Left renal pelvis (tissue), 4 donors: ENCODE results near the gene PDE4B. TPM values are rescaled to one million over a fixed set of nuclear protein-coding genes. Genes with fewer than 3 reads are reported as not detected.

Experiments
- DNase-seq, 4 donors: peaks; one replicate each; pipeline ENCODE4 v3.0.0-alpha.2; 2013; ENCODE audit warnings: low read depth in 4 of 4, low spot score in 3 of 4
- polyA plus RNA-seq, 4 donors: library from polyadenylated mRNA; unstranded; fragments of 120-200 nt; gene quantifications; one replicate each; pipeline ENCODE4 v1.2.1, GENCODE V29; 2013; ENCODE audit not compliant: insufficient read length in 4 of 4

Gene PDE4B
- polyA plus RNA-seq, 4 donors, result 6.5 to 11.2 (median 8.3) TPM

DNA sequence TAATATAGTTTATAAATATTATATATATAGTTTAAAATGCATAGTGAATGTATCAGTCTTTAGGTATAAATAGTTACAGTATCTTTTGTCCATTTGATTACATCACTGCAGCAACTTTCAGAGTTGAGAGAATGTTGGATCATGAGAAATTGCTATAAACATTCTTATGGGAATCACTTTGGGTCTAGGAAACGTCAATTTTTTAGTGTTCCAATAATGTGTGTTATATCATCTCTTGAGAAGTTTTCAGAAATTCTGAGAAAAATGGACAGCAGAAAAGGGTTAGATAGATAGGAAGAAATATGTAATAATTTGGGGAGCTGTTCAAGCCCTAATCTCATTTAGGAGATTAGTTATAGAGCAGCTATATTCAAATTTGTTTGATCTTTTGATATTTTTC, 556.1 kb downstream of the PDE4B start:
- DNase-seq, result no peak

DNA sequence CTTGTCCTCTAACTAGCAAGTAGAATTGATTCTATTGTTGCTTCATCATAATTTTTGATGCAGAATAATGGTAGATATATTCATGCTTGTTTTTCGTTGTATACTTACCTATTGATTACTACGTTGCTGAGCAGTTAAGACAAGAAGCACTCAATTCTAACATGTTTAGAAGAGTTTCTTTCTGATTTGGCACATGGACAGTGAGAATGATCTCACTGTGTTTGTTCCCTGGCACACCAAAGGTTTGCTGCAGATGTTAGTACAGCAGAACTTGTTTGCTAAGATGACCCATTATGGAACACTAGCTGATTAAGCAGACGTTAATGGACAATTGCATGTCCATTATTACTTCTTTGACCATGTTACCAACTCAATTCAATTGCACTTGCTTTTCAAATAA, 556.5 kb downstream of the PDE4B start:
- DNase-seq, result no peak

DNA sequence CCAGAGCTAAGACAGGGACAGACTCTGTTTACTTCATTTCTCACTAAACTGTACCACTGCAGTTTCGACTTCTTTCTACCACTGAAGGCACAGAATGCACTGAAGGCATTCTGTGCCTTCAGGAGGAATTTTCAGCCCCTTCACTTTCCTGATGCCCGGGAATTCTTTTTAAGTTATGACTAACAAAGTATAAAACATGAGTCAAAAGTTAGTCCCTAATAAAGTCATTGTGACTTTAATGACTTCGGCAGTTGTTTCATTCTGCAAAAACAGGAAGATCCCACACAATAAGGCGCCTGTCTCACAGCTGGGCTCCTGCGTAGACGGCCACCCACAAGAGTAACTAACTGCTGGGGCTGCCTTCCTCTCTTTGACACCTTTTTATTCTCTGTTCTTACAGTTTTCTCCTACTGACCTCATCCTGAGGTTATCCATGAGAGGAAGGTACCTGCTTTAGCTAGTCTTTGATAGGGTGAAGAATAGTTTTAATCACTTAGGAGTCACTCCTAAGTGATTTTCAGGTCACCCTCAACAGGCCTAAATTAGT, 557.4 kb downstream of the PDE4B start:
- DNase-seq, result no peak

DNA sequence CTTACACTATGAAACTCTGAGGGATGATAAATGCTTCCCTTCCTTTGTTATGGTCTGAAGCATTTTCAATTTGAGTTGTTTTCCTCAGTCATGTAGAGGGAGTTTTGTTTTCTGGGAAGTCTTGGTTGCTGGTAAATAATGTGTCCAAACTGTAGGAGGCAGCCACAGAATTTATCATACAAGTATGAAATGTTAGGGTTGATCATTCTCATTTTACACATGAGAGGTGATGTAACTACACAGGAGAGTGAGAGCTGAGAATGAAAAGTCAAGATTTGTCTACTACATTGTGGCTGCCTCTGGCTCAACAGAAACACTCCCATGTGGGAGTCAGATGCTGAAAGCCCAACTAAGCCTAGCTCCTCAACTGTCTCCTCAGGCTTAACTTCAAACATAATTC, 558.8 kb downstream of the PDE4B start:
- no peak for DNase-seq

DNA sequence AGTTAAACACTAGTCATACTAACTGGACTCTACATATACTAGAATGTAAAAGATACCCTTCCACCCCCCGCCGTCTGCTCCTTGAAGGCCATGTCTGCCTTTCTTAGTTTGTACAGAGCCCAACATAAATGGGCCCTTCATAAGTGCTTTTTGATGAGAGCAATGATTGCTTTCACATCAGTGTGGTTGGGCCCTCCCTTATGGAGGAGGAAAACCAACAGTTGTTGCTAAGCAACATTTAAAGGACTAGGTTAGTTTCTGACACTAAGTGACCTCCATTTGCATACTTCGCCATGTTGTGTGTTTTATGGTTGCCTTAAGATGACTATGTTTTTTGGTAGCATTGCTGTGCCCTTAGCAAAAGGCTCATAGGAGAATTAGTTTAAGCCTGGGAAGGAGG, 559.2 kb downstream of the PDE4B start:
- no peak for DNase-seq

DNA sequence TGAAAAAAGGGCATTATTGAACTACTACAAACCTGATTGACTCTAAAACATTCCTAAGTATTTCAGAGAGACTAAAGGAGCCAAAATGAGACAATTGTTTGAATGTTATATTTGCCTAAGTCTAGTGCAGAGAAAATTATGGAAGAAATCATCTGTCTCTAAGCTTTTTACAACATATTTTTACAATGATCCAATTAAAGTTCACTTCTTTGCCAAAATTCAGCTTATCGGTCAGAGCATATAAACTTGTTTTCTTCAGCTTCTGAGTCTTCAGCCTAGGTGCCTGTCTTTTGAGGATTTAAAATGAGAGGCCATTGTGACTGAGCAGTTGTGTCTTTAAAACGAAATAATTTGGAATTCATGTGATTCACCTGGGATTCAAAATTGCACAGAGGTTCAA, 560.1 kb downstream of the PDE4B start:
- DNase-seq, result no peak

DNA sequence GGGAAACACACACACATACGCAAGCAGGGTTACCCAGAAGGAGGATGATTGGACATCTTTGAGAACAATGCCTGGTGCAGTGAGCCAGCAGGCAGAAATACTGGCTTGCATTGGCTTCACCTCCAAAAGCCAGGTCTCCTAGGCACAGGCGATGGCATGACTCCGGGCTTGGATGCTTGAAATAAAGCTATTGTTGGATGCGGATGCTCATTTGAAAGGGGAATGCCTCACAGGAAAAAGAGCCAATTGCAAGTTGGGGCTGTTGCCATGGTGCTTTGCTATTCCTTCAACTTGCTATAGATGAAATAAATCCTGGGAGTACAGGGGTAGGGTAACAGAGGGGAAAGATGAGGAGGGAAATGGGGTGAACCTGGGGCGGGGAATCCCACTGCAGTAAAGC, 560.6 kb downstream of the PDE4B start:
- no peak for DNase-seq

DNA sequence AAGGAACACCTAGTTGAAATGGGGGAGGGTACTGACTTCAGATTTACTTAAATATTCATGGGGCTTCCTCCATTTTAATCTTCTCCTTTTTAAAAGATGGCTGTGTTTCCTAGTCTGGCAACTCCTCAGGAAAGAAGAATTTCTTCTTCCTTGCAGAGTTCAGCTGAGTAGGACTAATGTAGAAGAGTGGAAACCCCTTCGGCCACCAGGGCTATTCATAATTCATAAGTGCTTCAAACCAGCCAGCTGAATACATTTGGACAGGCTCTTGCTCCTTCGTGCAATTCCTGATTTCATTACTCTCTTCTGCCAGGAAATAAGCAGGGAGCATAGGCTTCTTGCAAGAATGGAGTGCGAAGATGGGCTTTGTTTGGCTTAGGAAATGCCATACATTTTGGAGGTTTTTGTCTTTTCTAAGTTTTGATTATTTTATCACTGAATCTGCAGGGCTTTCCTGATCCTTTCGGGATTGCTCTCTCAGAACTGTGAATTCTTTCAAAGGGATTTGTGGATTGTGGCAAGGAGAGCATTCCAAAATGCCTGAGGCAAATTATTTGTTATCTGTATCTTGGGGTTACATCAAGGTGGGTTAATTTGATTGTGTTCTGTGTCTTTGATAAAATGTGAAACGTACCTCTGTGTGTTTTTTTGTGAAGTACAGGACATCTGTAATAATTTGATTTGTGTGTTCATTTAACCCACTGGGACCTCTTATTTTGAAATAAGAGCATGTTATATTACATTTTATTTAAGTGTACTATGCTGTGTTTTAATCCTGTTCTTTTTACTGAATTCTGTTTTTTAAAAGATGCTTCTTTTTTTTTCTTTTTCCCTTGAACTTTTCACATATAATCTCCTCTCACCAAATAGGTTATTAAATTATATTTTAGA, 561.9 kb downstream of the PDE4B start:
- no peak for DNase-seq

DNA sequence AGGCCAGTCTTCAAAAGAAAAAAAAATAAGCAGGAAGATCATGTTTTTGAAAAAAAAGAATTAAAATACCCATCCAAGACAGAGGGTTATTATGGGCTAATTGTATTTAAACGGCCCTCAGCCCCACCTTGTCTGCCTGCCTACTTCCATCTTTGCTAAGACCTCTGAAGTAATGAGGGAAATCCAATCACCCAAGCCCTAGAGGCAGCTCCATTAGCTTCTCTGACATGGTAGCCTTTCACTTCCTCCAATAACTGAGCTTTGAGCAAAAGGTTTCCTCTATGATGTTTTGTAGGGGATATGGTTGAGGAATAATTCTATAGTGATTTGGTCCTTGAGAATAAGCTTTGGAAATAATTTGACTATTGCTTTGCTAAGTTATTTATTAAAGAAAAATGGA, 563.1 kb downstream of the PDE4B start:
- DNase-seq, result no peak

DNA sequence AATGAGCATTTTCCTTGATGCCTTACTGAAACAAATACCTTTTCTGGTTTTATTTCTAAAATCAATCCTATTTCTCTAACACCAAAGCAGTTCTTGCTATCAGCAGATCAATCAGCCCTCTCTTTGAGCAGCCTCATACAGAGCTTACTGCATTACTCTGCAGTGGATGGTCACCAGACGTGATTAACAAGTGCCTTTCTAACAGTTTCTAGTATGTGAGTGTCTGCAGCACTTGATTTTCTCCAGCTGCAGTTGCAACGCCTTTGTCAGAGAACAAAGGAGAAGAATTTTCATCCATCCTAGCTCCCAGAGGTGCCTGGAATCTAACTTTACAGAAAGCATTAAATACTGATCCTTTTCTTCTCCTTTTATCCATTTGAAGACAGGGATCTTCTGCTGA, 563.9 kb downstream of the PDE4B start:
- no peak for DNase-seq

DNA sequence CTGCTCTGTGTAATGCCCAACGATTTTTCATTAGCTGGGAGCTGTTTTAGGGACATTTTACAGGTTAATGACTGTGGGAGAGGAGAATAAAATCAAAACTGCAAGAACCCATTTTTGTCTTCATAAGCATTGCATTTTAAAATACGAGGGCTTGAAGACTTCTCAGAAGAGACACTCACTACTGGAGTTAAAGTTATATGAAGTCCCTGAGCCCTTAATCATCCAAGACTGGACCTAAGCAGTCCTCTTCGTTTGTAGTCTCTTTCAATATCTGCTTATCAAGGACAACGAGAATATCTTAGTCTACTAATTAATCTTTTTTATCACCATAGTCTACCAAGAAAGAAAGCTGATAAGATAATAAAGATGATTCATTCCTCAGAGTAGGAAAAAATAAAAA, 564.3 kb downstream of the PDE4B start:
- no peak for DNase-seq

DNA sequence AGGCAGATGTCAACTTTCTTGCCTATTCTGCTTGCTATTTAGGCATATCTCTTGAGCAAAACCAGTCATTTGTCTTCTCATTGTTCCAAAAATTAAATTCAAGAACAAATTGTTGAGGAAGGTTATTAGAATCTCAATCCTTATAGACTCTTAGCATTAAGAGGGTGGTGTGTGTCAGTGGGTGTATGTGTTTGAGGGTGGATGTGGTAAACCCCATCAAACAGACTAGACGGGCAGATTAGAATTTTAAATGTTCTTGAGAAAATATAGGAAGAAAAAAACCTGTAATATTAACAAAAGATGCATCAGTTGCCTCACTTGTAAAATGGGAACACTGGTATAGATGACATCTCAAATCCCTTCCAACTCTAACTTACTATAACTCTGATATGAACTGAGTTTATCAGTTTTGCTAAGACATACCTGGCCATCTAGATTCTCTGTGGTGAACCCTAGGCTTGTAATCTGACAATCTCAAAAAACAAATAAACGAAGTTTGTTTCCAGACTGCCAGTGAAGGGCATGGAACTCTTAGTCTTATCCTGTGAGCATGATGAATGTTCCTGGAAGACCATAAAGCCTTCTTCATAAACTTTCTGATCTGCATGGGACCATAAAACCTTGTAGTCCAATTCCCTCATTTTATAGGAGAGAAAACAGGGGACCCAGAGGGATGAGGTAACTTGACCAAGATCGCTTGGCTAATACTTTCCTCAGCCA, 564.9 kb downstream of the PDE4B start:
- DNase-seq, result no peak

DNA sequence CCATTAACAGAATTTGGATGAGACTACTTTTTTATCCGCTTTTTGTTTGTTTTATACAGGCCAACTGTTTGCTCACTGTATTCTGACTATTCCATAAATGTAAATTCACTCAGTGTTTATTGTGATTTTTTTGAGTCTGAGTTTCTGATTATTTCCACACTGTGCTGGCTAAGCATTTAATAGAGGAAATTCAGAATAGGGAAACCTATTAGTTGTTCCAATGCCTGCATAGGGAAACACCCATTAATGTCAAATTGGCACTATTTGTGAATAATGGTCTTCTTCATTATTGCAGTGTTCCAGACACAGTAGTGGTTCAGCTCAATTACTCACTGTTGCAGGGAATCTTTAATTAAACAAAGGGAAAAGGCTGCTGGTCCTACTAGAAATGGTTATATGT, 566.6 kb downstream of the PDE4B start:
- no peak for DNase-seq

DNA sequence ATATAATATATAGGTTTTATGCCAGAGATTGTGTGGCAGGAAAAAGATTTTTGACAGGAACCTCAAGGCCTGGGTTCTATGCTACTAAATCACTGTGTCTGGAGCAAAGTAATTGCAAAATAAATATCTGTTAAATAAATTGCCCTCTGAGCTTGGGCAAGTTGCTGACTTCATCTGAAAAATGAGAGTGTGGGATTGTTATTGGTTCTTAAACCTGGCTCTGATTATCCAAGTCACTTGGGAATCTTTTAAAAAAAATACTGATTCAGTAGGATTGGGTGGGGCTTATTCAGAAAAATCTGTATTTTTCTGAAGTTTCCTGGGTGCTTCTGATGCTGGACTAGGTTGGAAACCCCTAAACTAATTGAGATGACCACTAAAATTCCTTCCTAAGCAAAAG, 567.1 kb downstream of the PDE4B start:
- DNase-seq, result no peak

DNA sequence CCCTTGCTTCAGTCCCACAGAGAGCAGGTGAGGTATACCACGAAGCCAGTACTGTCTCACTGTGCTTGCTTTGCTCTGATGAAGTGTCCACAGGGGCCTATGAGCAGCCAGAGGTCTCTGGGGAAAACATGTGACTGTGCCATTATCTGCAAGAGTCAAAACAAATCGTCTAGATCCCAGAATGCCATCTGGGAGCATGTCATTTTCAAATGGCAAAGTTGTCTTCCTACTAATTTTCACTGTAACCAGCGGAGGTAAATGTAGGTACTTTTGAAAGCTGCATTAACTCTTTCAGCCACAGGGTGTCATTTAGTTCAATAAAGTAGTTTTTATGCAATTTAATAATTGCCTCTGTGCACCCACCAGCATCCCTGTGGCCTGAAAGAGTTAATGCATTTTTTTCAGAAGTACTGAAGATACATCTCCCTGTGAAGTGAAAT, 567.6 kb downstream of the PDE4B start:
- no peak for DNase-seq

DNA sequence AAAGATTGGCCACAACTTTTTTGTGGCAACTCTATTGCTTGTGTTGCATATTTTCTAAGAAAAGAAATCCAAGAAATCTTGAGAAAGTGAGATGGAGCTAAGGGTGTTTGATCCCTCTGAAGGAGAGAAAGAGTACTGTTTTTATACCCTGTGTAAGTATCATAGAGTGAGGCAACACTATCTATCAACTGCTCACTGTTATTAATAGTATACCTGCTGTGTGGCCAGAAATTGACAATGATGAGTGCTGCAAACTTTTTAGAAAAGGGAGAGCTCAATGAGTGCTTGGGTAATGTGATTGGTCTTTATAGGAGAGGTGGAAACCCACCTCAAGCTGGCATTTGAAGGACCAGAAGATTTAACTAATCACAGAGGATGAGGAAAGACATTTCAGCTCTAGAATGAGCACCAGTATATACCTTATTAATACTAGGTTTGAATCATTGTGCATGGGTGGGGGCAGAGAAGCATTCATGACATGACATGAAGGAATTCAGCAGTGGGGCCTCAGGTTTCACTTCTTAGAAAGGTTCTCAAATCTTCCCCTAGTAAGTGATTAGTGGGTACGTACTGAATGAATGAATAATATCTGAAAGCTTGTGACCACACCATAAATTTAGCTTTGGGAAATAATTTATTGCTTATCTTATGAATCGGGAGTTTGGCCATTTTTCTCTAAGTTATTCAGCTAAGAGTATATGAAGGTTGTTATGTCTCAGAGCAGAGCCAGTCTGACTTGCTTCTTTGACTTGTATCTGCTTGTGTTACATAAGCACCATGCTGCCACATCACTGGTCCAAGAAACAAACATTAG, 572.1 kb downstream of the PDE4B start:
- no peak for DNase-seq

DNA sequence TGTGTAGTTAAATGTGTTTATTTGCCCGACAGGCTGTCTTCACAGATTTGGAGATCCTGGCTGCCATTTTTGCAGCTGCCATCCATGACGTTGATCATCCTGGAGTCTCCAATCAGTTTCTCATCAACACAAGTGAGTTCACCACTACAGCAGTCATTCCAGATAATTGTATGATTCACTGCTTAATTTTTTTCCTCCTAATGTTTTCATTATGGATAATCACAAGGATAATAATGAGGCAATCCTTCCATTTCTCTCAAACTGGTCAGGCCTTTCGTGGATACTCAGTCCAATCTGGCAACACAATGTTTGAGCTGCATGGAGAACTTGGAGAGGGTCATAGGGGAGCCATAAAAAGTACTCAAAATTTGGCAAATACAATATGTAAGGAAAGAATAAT, 572.9 kb downstream of the PDE4B start:
- no peak for DNase-seq

DNA sequence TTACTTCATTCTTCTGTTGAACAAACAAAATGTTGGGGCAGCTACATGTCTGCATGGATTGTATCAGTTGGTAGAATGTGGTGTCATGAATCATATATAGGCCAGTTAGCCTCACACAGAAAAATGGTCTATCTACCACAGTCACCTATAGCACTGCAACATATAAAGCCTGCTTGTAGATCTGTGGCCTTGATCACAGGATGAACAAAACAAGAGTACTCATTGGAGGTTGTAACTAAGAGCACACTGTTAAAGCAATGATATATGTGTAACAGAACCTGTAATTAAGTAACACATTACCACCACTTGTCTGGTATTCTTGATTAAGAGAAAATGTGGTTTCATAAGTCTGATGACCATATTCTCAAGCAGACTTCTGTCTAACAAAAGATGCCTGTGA, 573.9 kb downstream of the PDE4B start:
- no peak for DNase-seq

DNA sequence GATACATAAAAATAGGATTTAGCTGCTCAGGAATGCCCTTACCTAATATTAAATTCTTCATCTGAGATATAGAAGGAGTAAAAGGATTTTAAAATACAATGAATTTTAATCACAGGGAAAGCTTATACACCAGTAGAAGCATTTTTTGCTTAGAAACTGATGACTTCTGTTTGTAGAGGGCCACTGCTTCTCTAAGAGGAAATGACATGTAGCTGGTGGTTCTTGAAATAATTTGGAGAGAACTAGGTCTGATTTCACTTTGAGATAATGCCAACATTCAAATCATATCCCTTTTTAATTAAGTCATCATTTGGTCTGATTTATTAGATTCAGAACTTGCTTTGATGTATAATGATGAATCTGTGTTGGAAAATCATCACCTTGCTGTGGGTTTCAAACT, 574.7 kb downstream of the PDE4B start:
- no peak for DNase-seq

DNA sequence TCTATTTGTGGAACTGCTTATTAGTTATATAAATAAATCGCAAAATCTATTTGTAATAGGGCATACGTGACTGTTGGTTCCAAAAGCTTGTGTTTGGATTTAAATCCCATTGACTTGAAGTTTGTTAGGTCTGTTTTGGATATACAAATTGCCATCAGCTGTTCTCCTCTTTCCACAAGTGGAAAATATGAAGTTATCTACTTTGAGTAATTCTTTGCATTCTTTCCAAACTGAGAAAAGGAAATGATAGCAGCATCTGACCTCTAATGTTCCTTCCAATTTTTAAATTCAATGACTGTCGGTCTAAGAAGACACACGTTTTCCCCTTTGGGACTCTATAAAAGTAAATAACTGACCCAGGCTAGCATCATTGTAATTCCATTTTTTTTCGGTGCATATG, 575.6 kb downstream of the PDE4B start:
- no peak for DNase-seq

DNA sequence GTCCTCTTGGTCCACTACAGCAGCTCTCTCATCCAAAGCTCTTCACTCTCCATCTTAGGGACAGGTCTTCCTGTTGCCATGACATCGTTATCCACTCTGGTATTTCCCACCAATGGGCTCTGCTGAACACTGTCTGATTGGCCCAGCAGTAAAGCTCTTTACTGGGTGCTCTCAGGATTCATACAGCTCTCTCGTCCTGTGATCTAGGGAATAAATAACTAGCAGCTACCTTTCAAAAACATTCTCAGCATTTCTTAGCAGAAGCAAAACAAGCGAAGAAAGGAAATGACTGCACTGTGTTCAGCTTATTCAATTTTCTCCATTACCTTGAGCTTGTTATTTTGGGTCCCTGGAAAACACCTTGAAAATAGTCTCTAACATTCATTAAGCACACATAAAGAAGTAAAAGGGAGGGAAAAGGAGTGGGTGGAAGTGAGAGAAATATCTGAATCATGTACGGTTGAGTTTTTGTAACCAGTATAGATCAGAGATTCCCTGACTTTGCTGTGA, 577.8 kb downstream of the PDE4B start:
- no peak for DNase-seq
